Esophagus muscularis mucosa (tissue), 4 donors: ENCODE data around the gene ST8SIA4. TPM values are rescaled to one million over a fixed set of nuclear protein-coding genes. Genes with fewer than 3 reads are reported as not detected.

Source experiments
- DNase-seq: peaks from one replicate; pipeline ENCODE4 v3.0.0-alpha.2; 2017; ENCODE audit errors: extremely low spot score
- H3K27ac ChIP-seq, 4 donors: fragments of 200-600 bp; sonication (generic); replicated peaks in 1 of 4; 1 replicate in 3 of 4; 2 replicates in 1 of 4; pipeline ENCODE4 v1.5.1; 2016 to 2019; ENCODE audit warnings: mild to moderate bottlenecking in 1 of 4
- H3K27me3 ChIP-seq, 4 donors: fragments of 200-600 bp; sonication (generic); one replicate each; pipeline versions ENCODE4 v1.5.1 to v1.6.0; 2016 to 2019
- H3K36me3 ChIP-seq, 4 donors: fragments of 200-600 bp; sonication (generic); one replicate each; pipeline ENCODE4 v1.5.1; 2016 to 2019
- H3K4me1 ChIP-seq, 4 donors: fragments of 200-600 bp; sonication (generic); one replicate each; pipeline ENCODE4 v1.5.1; 2016 to 2019
- H3K4me3 ChIP-seq, 4 donors: fragments of 200-600 bp; sonication (generic); 1 replicate in 2 of 4; 2 replicates in 2 of 4; pipeline ENCODE4 v1.5.1; 2016 to 2019; ENCODE audit warnings: mild to moderate bottlenecking in 4 of 4, moderate library complexity in 1 of 4
- H3K9me3 ChIP-seq, 4 donors: fragments of 200-600 bp; sonication (generic); 1 replicate in 3 of 4; 2 replicates in 1 of 4; pipeline ENCODE4 v1.5.1; 2016 to 2019
- CTCF ChIP-seq, 3 experiments: fragments of 200-600 bp in 2 of 3; fragments of 450-650 bp in 1 of 3; sonication (generic) in 2 of 3; IDR thresholded peaks; one replicate each; pipeline ENCODE4 v1.5.1; 2017 to 2019; ENCODE audit warnings: antibody characterized with exemption in 3 of 3, mild to moderate bottlenecking in 2 of 3, moderate library complexity in 1 of 3
- EP300 ChIP-seq: sonication (generic); formaldehyde crosslinking; IDR thresholded peaks from one replicate; pipeline ENCODE4 v1.6.1; 2017; ENCODE audit warnings: antibody characterized with exemption
- POLR2A ChIP-seq: fragments of 450-650 bp; IDR thresholded peaks from one replicate; pipeline ENCODE4 v1.6.1; 2017; ENCODE audit warnings: antibody characterized with exemption, moderate library complexity, mild to moderate bottlenecking, low read depth
- POLR2AphosphoS5 ChIP-seq, 2 donors: sonication (generic); formaldehyde crosslinking; IDR thresholded peaks; one replicate each; pipeline ENCODE4 v1.6.1; 2017; ENCODE audit warnings: antibody characterized with exemption in 2 of 2
- WGBS: methylation state at CpG from one replicate; pipeline ENCODE4 v1.1.5; 2018; 5-methylcytosine and 5-hydroxymethylcytosine counted together
- intact Hi-C: fragments of 100-400 bp; cut with DNase I; formaldehyde crosslinking; loops from one replicate; pipeline ENCODE4 v1.15.1; 2023
- total RNA-seq, 4 donors: library from RNA; depleted of rRNA; stranded (reverse); fragments of >200 nt; gene quantifications; one replicate each; pipeline versions ENCODE4 v1.1.0 to v1.2.1, GENCODE V29; 2016

Gene ST8SIA4
- total RNA-seq: 1 to 10 TPM; 1.5 to 3.3 (median 2.5) TPM

DNA sequence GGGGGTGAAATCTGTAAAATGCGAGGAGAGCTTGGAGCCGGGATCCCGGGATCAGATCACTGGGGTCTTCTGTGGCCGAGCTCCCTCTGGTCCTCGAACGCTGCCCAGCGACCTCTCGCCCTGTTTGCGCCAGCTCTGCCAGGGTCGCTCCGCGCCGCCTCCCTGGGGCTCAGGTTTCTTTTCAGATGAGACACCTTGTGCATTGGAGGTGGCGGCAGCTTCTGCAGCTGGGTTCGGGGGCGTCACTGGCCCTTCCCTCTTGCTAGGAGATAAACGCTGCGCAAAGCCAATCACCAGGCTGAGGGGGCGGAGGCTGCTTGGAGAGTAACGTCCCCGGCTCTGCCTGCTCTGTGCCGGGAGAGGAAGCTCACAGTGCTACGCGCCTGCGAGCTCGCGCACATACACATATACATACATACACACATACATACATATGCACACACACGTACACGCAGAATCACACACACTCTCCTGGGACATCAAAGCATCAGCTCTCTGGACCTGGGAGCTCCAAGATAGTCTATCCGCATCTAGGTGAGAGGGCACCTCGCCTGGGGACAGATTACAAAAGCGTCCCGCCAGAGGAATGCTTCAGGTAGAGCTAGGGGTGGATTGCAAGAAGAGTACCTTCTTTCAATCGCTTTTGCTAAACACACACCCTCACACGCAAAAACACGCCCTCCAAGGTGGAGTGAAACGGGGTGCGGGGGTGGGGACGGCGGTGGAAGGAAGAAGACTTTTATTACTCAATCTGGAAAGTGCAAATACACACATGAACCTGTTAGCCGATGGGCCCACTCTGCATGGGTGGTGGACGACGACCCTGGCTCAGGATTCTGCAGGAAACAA is at the start of gene ST8SIA4:
ST8SIA4 (minus strand) TSS at position 244 of the 849 bp plus-strand sequence. CDS start 327 bp downstream, outside the sequence.
- Histone ChIP-seq H3K27ac (peak within 1 kb of the TSS; percentile 48 to 56 (median 56)), H3K4me3 (peak within 1 kb of the TSS; percentile 51 to 56 (median 53)), H3K27me3 (peaks cover 0 to 52% (median 4%) of the 10 kb centered on the region in 4 donors), H3K9me3 (no peaks in the 10 kb centered on the region), H3K36me3 (no peaks in the 10 kb centered on the region), H3K4me1 (peaks cover 0 to 24% (median 23%) of the 10 kb centered on the region in 4 donors)
- DNase-seq: peak; percentile 96
- intact Hi-C loops: no loop called here
- under 1% methylated on average over 35 of the region's 43 CpGs for WGBS
- TF ChIP-seq CTCF (IDR thresholded peaks at IDR 0.05) (no peak), POLR2AphosphoS5 (IDR thresholded peaks at IDR 0.05) (peak; percentile 79), POLR2A (no peak)

DNA sequence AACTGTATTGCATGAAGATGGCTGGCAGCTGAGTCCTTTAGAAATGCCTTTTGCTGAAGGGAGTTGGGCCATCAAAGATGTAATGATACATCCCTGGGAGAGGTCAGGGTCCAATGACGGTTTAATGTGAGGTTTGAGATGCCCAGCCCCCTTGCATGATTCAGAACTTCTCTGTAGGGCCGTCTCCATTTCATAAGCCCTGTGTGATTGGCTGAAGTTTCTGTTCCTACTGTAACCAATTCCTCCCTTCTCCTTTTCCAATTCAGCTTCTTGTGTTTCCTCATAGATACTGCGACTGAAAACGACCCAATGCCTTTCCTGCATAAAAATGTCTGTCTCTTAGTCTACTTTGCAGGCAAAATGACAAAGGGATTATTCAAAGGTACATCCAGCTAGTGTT is 47.9 kb upstream of the ST8SIA4 start:
- intact Hi-C loops: no loop called here
- no peak overlapping the region for H3K4me3 ChIP-seq
- DNase-seq: no peak
- H3K4me1 ChIP-seq: no peaks in the 10 kb centered on the region
- WGBS: 60% methylated on average over 4 of the region's 4 CpGs
- no peaks in the 10 kb centered on the region for H3K27me3 ChIP-seq
- H3K27ac ChIP-seq: no peak overlapping the region
- peaks cover 0 to 8% (median 6%) of the 10 kb centered on the region in 4 donors for H3K9me3 ChIP-seq
- no peaks in the 10 kb centered on the region for H3K36me3 ChIP-seq
- TF ChIP-seq POLR2AphosphoS5 (IDR thresholded peaks at IDR 0.05): no peak
- no peak for TF ChIP-seq POLR2A
- TF ChIP-seq CTCF (IDR thresholded peaks at IDR 0.05): no peak
- TF ChIP-seq EP300: no peak

GRCh38 chr5:100913298-100913697 is 10.2 kb upstream of the ST8SIA4 start:
- no peaks in the 10 kb centered on the region for H3K27me3 ChIP-seq
- H3K4me3 ChIP-seq: no peak overlapping the region
- no peak for DNase-seq
- 93% methylated on average over 2 of the region's 2 CpGs for WGBS
- peaks cover 0 to 6% (median 0%) of the 10 kb centered on the region in 4 donors for H3K9me3 ChIP-seq
- no peaks in the 10 kb centered on the region for H3K36me3 ChIP-seq
- H3K4me1 ChIP-seq: no peaks in the 10 kb centered on the region
- intact Hi-C loops: no loop called here
- no peak for TF ChIP-seq POLR2A
- no peak for TF ChIP-seq EP300
- no peak for TF ChIP-seq POLR2AphosphoS5 (IDR thresholded peaks at IDR 0.05)
- no peak for TF ChIP-seq CTCF (IDR thresholded peaks at IDR 0.05)
- H3K27ac ChIP-seq: no peak overlapping the region

DNA sequence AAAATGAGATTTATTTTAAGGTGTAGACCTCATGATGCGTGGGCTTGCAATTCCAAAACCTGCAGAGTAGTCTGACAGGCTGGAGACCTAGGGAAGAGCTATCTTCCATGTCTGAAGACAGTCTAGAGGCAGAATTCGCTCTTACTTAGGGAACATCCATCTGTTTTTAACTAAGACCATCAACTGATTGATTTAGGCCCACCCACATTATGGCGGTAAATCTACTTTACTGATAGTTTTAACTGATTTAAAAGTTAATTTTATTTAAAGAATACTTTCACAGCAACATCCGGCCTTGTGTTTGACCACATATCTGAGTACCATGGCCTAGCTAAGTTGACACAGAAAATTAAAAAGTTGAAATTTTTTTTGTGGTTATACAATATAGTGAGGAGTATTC is 6.0 kb upstream of the ST8SIA4 start:
- no peak for TF ChIP-seq CTCF (IDR thresholded peaks at IDR 0.05)
- TF ChIP-seq POLR2AphosphoS5 (IDR thresholded peaks at IDR 0.05): no peak
- no peak for TF ChIP-seq EP300
- no peak for TF ChIP-seq POLR2A
- no peak for DNase-seq
- H3K4me1 ChIP-seq: no peaks in the 10 kb centered on the region
- no peak overlapping the region for H3K4me3 ChIP-seq
- no peak overlapping the region for H3K27ac ChIP-seq
- intact Hi-C loops: no loop called here
- H3K36me3 ChIP-seq: no peaks in the 10 kb centered on the region
- WGBS: 91% methylated on average over 4 of the region's 4 CpGs
- H3K9me3 ChIP-seq: no peaks in the 10 kb centered on the region
- H3K27me3 ChIP-seq: peaks cover 0 to 8% (median 2%) of the 10 kb centered on the region in 4 donors
